Measurements from ENCODE around the gene FARP1. TPM values are rescaled to one million over a fixed set of nuclear protein-coding genes. Genes with fewer than 3 reads are reported as not detected.

Gene FARP1
- total RNA-seq, 4 donors from 2014 or later = 21.2 to 56.5 (median 35.1) TPM

GRCh38 chr13:98309569-98310335 lies 166.9 kb downstream of the FARP1 start:
- 86% methylated on average over 21 of the region's 21 CpGs for WGBS
- Histone ChIP-seq H3K4me1 (peaks cover 12 to 13% (median 13%) of the 10 kb centered on the region in 4 donors), H3K27me3 (no peaks in the 10 kb centered on the region), H3K36me3 (no peaks in the 10 kb centered on the region), H3K4me3 (no peak overlapping the region), H3K27ac (replicated peaks in 1 of 4) (no peak overlapping the region), H3K9me3 (no peaks in the 10 kb centered on the region)
- intact Hi-C loops (cut with DNase I) = loop anchor here (10.0 kb wide), 1 partner anchor 165 kb away; the partner anchor contains the start of gene FARP1
- DNase-seq (ENCODE audit: extremely low spot score) = no peak
- TF ChIP-seq POLR2A (IDR thresholded peaks at IDR 0.05; ENCODE audit: low read depth) = no peak
- no peak for TF ChIP-seq POLR2AphosphoS5 (IDR thresholded peaks at IDR 0.05)
- no peak for TF ChIP-seq EP300 (IDR thresholded peaks at IDR 0.05)
- TF ChIP-seq, protein P1, sequence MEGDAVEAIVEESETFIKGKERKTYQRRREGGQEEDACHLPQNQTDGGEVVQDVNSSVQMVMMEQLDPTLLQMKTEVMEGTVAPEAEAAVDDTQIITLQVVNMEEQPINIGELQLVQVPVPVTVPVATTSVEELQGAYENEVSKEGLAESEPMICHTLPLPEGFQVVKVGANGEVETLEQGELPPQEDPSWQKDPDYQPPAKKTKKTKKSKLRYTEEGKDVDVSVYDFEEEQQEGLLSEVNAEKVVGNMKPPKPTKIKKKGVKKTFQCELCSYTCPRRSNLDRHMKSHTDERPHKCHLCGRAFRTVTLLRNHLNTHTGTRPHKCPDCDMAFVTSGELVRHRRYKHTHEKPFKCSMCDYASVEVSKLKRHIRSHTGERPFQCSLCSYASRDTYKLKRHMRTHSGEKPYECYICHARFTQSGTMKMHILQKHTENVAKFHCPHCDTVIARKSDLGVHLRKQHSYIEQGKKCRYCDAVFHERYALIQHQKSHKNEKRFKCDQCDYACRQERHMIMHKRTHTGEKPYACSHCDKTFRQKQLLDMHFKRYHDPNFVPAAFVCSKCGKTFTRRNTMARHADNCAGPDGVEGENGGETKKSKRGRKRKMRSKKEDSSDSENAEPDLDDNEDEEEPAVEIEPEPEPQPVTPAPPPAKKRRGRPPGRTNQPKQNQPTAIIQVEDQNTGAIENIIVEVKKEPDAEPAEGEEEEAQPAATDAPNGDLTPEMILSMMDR (IDR thresholded peaks at IDR 0.05) = no peak

- no peak overlapping the region for H3K4me3 ChIP-seq
- H3K4me1 ChIP-seq = peaks cover 12 to 13% (median 13%) of the 10 kb centered on the region in 4 donors
- no peak overlapping the region for H3K27ac ChIP-seq (replicated peaks in 1 of 4)
- WGBS = 91% methylated on average over 2 of the region's 2 CpGs
- no peaks in the 10 kb centered on the region for H3K36me3 ChIP-seq
- no peaks in the 10 kb centered on the region for H3K9me3 ChIP-seq
- TF ChIP-seq EP300 (IDR thresholded peaks at IDR 0.05) = no peak
- no peak for TF ChIP-seq POLR2A (IDR thresholded peaks at IDR 0.05; ENCODE audit: low read depth)
- TF ChIP-seq POLR2AphosphoS5 (IDR thresholded peaks at IDR 0.05) = no peak
- TF ChIP-seq, protein P1 (IDR thresholded peaks at IDR 0.05) = no peak
- DNase-seq (ENCODE audit: extremely low spot score) = no peak
- H3K27me3 ChIP-seq = no peaks in the 10 kb centered on the region
- intact Hi-C loops (cut with DNase I) = no loop called here
Observed at GRCh38 chr13:98310485-98311199, 167.7 kb downstream of the FARP1 start.

DNA sequence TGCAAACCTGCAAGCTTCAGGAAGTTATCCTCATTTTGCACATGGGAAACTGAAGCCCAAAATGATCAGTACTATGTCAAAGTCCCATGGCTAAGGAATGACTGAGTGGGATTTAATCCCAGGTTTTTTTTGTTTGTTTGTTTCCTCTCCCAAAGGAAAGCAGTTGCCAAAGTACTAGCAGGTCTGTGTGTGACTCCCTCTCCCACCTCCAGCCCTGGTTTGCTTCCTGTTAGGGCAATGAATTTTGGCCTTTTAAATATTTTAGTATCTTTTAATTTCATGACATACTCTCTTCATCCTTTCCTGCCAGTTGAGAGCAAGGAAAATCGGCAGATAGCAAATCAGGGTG lies 168.3 kb downstream of the FARP1 start:
- 76% methylated on average over 1 of the region's 1 CpG for WGBS
- intact Hi-C loops (cut with DNase I) = no loop called here
- H3K4me1 ChIP-seq = peaks cover 12 to 13% (median 13%) of the 10 kb centered on the region in 4 donors
- no peaks in the 10 kb centered on the region for H3K36me3 ChIP-seq
- no peak overlapping the region for H3K27ac ChIP-seq (replicated peaks in 1 of 4)
- TF ChIP-seq POLR2AphosphoS5 (IDR thresholded peaks at IDR 0.05) = no peak
- TF ChIP-seq EP300 (IDR thresholded peaks at IDR 0.05) = no peak
- TF ChIP-seq, protein P1 (IDR thresholded peaks at IDR 0.05) = no peak
- TF ChIP-seq POLR2A (IDR thresholded peaks at IDR 0.05; ENCODE audit: low read depth) = no peak
- no peaks in the 10 kb centered on the region for H3K9me3 ChIP-seq
- no peak for DNase-seq (ENCODE audit: extremely low spot score)
- H3K27me3 ChIP-seq = no peaks in the 10 kb centered on the region
- H3K4me3 ChIP-seq = no peak overlapping the region

DNA sequence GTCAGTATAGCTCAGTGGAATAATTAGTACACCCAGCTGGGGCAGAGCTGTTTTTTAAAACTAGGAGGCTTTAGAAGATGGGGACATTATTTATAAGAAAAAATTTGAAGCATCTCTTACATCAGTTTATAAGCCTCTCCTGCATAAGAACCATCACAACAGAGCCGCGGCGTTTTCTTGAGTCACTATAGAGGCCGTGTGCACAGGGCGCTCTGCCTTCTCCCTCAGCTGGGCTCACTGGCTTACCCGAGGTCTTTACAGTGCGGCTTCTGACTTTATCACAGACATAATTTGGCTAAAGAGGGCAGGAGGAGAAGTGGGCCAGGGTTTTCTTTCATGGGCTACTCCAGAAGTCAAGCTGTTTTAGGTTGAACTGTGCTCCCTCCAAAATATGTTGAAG lies 169.7 kb downstream of the FARP1 start:
- no peak overlapping the region for H3K27ac ChIP-seq (replicated peaks in 1 of 4)
- no peaks in the 10 kb centered on the region for H3K9me3 ChIP-seq
- no peak for DNase-seq (ENCODE audit: extremely low spot score)
- 94% methylated on average over 7 of the region's 7 CpGs for WGBS
- TF ChIP-seq EP300 (IDR thresholded peaks at IDR 0.05) = no peak
- TF ChIP-seq, protein P1 (IDR thresholded peaks at IDR 0.05) = no peak
- TF ChIP-seq POLR2AphosphoS5 (IDR thresholded peaks at IDR 0.05) = no peak
- no peak for TF ChIP-seq POLR2A (IDR thresholded peaks at IDR 0.05; ENCODE audit: low read depth)
- H3K27me3 ChIP-seq = no peaks in the 10 kb centered on the region
- intact Hi-C loops (cut with DNase I) = no loop called here
- H3K4me3 ChIP-seq = no peak overlapping the region
- no peaks in the 10 kb centered on the region for H3K36me3 ChIP-seq
- peaks cover 6 to 9% (median 8%) of the 10 kb centered on the region in 4 donors for H3K4me1 ChIP-seq

Data from esophagus muscularis mucosa (tissue), 4 donors.